ENCODE data around the gene ATXN7L1. TPM values are rescaled to one million over a fixed set of nuclear protein-coding genes. Genes with fewer than 3 reads are reported as not detected.

ATXN7L1 gene
- total RNA-seq, 1 experiment from 2014 or later: 38.5 TPM

DNA sequence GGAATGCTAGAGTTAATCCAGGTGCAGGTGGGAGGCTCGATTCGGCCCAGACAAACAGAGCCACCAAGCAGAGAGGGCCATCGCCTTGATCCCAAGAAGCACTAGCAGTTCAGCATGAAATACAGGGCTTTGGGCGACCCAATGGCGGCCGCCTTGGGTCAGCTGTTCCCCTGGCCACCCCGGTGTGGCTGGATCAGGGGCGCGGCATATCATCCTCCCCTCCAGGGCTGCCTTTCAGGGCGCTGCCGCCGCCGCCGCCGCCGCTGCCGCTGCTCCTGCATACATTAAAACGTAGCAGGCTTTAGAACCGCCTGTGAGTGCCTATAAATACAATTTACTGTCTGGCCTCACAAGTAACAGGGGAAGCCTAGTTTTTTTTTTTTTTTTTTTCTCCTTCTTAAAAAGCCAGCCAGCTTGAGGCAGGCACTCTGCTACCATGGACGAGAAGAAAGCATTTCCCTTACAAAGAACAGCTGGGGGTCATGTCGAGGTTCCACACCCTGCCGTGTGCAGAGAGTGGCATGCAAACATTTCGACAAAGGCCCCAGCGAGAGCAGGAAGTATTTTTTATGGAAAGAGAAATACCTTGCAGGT, 237.4 kb downstream of the ATXN7L1 start (continued):
- no peak for TF ChIP-seq NR2C2 (CRISPR knock-in tag; IDR thresholded peaks at IDR 0.05)
- peak; percentile 72; the same call in 1 of the 2 replicates for TF ChIP-seq FOXP1 (CRISPR knock-in tag; IDR thresholded peaks at IDR 0.05; ENCODE audit: borderline replicate concordance)
- TF ChIP-seq, protein P1, sequence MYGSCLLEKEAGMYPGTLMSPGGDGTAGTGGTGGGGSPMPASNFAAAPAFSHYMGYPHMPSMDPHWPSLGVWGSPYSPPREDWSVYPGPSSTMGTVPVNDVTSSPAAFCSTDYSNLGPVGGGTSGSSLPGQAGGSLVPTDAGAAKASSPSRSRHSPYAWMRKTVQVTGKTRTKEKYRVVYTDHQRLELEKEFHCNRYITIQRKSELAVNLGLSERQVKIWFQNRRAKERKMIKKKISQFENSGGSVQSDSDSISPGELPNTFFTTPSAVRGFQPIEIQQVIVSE (CRISPR knock-in tag; IDR thresholded peaks at IDR 0.05; ENCODE audit: borderline replicate concordance): no peak
- TF ChIP-seq ZNF263 (CRISPR knock-in tag; IDR thresholded peaks at IDR 0.05; ENCODE audit: low read depth): no peak
- no peak for TF ChIP-seq FOXK1 (CRISPR knock-in tag; IDR thresholded peaks at IDR 0.05)
- TF ChIP-seq ZNF219 (CRISPR knock-in tag; IDR thresholded peaks at IDR 0.05; ENCODE audit: borderline replicate concordance): no peak
- no peak for TF ChIP-seq ZNF396 (CRISPR knock-in tag; IDR thresholded peaks at IDR 0.05; ENCODE audit: borderline replicate concordance)
- TF ChIP-seq TEAD1 (CRISPR knock-in tag; IDR thresholded peaks at IDR 0.05): peak; percentile 87; the same call in 1 of the 2 replicates
- no peak for TF ChIP-seq SOX15 (CRISPR knock-in tag; IDR thresholded peaks at IDR 0.05)
- TF ChIP-seq, protein P2, sequence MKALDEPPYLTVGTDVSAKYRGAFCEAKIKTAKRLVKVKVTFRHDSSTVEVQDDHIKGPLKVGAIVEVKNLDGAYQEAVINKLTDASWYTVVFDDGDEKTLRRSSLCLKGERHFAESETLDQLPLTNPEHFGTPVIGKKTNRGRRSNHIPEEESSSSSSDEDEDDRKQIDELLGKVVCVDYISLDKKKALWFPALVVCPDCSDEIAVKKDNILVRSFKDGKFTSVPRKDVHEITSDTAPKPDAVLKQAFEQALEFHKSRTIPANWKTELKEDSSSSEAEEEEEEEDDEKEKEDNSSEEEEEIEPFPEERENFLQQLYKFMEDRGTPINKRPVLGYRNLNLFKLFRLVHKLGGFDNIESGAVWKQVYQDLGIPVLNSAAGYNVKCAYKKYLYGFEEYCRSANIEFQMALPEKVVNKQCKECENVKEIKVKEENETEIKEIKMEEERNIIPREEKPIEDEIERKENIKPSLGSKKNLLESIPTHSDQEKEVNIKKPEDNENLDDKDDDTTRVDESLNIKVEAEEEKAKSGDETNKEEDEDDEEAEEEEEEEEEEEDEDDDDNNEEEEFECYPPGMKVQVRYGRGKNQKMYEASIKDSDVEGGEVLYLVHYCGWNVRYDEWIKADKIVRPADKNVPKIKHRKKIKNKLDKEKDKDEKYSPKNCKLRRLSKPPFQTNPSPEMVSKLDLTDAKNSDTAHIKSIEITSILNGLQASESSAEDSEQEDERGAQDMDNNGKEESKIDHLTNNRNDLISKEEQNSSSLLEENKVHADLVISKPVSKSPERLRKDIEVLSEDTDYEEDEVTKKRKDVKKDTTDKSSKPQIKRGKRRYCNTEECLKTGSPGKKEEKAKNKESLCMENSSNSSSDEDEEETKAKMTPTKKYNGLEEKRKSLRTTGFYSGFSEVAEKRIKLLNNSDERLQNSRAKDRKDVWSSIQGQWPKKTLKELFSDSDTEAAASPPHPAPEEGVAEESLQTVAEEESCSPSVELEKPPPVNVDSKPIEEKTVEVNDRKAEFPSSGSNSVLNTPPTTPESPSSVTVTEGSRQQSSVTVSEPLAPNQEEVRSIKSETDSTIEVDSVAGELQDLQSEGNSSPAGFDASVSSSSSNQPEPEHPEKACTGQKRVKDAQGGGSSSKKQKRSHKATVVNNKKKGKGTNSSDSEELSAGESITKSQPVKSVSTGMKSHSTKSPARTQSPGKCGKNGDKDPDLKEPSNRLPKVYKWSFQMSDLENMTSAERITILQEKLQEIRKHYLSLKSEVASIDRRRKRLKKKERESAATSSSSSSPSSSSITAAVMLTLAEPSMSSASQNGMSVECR (CRISPR knock-in tag; IDR thresholded peaks at IDR 0.05; ENCODE audit: borderline replicate concordance): peak; percentile 20; the same call in 1 of the 2 replicates
- TF ChIP-seq, protein P3, sequence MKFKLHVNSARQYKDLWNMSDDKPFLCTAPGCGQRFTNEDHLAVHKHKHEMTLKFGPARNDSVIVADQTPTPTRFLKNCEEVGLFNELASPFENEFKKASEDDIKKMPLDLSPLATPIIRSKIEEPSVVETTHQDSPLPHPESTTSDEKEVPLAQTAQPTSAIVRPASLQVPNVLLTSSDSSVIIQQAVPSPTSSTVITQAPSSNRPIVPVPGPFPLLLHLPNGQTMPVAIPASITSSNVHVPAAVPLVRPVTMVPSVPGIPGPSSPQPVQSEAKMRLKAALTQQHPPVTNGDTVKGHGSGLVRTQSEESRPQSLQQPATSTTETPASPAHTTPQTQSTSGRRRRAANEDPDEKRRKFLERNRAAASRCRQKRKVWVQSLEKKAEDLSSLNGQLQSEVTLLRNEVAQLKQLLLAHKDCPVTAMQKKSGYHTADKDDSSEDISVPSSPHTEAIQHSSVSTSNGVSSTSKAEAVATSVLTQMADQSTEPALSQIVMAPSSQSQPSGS (CRISPR knock-in tag; IDR thresholded peaks at IDR 0.05; ENCODE audit: borderline replicate concordance, low read depth): no peak
- TF ChIP-seq, protein P4, sequence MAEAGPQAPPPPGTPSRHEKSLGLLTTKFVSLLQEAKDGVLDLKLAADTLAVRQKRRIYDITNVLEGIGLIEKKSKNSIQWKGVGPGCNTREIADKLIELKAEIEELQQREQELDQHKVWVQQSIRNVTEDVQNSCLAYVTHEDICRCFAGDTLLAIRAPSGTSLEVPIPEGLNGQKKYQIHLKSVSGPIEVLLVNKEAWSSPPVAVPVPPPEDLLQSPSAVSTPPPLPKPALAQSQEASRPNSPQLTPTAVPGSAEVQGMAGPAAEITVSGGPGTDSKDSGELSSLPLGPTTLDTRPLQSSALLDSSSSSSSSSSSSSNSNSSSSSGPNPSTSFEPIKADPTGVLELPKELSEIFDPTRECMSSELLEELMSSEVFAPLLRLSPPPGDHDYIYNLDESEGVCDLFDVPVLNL (CRISPR knock-in tag; IDR thresholded peaks at IDR 0.05; ENCODE audit: borderline replicate concordance, low read depth): 0 out of 2 replicates have a peak, but pooled peaks have one; percentile 31
- no peak for TF ChIP-seq ESRRA (CRISPR knock-in tag; IDR thresholded peaks at IDR 0.05; ENCODE audit: borderline replicate concordance)
- no peak for TF ChIP-seq NFATC4 (CRISPR knock-in tag; IDR thresholded peaks at IDR 0.05)
- TF ChIP-seq, protein P5, sequence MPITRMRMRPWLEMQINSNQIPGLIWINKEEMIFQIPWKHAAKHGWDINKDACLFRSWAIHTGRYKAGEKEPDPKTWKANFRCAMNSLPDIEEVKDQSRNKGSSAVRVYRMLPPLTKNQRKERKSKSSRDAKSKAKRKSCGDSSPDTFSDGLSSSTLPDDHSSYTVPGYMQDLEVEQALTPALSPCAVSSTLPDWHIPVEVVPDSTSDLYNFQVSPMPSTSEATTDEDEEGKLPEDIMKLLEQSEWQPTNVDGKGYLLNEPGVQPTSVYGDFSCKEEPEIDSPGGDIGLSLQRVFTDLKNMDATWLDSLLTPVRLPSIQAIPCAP (CRISPR knock-in tag; IDR thresholded peaks at IDR 0.05): no peak
- TF ChIP-seq, protein P6, sequence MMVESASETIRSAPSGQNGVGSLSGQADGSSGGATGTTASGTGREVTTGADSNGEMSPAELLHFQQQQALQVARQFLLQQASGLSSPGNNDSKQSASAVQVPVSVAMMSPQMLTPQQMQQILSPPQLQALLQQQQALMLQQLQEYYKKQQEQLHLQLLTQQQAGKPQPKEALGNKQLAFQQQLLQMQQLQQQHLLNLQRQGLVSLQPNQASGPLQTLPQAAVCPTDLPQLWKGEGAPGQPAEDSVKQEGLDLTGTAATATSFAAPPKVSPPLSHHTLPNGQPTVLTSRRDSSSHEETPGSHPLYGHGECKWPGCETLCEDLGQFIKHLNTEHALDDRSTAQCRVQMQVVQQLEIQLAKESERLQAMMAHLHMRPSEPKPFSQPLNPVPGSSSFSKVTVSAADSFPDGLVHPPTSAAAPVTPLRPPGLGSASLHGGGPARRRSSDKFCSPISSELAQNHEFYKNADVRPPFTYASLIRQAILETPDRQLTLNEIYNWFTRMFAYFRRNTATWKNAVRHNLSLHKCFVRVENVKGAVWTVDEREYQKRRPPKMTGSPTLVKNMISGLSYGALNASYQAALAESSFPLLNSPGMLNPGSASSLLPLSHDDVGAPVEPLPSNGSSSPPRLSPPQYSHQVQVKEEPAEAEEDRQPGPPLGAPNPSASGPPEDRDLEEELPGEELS (CRISPR knock-in tag; IDR thresholded peaks at IDR 0.05): no peak
- no peak for TF ChIP-seq GABPB1 (CRISPR knock-in tag; IDR thresholded peaks at IDR 0.05)
- TF ChIP-seq, protein P7, sequence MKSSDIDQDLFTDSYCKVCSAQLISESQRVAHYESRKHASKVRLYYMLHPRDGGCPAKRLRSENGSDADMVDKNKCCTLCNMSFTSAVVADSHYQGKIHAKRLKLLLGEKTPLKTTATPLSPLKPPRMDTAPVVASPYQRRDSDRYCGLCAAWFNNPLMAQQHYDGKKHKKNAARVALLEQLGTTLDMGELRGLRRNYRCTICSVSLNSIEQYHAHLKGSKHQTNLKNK (CRISPR knock-in tag; IDR thresholded peaks at IDR 0.05): no peak
- TF ChIP-seq, protein P8, sequence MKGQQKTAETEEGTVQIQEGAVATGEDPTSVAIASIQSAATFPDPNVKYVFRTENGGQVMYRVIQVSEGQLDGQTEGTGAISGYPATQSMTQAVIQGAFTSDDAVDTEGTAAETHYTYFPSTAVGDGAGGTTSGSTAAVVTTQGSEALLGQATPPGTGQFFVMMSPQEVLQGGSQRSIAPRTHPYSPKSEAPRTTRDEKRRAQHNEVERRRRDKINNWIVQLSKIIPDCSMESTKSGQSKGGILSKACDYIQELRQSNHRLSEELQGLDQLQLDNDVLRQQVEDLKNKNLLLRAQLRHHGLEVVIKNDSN (CRISPR knock-in tag; IDR thresholded peaks at IDR 0.05): no peak; the same call in 1 of the 2 replicates
- no peak for TF ChIP-seq CREB1 (CRISPR knock-in tag; IDR thresholded peaks at IDR 0.05)
- peak; percentile 55; the same call in 1 of the 2 replicates for TF ChIP-seq SP1 (CRISPR knock-in tag; conservative IDR thresholded peaks at IDR 0.05)
- TF ChIP-seq ZNF138 (CRISPR knock-in tag; conservative IDR thresholded peaks at IDR 0.05): no peak
- TF ChIP-seq, protein P9, sequence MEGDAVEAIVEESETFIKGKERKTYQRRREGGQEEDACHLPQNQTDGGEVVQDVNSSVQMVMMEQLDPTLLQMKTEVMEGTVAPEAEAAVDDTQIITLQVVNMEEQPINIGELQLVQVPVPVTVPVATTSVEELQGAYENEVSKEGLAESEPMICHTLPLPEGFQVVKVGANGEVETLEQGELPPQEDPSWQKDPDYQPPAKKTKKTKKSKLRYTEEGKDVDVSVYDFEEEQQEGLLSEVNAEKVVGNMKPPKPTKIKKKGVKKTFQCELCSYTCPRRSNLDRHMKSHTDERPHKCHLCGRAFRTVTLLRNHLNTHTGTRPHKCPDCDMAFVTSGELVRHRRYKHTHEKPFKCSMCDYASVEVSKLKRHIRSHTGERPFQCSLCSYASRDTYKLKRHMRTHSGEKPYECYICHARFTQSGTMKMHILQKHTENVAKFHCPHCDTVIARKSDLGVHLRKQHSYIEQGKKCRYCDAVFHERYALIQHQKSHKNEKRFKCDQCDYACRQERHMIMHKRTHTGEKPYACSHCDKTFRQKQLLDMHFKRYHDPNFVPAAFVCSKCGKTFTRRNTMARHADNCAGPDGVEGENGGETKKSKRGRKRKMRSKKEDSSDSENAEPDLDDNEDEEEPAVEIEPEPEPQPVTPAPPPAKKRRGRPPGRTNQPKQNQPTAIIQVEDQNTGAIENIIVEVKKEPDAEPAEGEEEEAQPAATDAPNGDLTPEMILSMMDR (IDR thresholded peaks at IDR 0.05): no peak
- no peak for TF ChIP-seq FOXJ3 (CRISPR knock-in tag; IDR thresholded peaks at IDR 0.05; ENCODE audit: borderline replicate concordance)
- no peak for TF ChIP-seq JUN (CRISPR knock-in tag; IDR thresholded peaks at IDR 0.05)
